Ovary (tissue), 10 donors: ENCODE data around the gene SENP8. TPM values are rescaled to one million over a fixed set of nuclear protein-coding genes. Genes with fewer than 3 reads are reported as not detected.
"Not testable (repeated sequence)": the region's sequence is repeated elsewhere in the genome, so short reads cannot be mapped to it uniquely, and the experiment has no call there.

Experiments used
- DNase-seq, 5 donors: peaks; one replicate each; pipeline ENCODE4 v3.0.0-alpha.2; 2019 to 2020
- H3K27ac ChIP-seq, 2 donors: fragments of 200-600 bp; one replicate each; pipeline versions ENCODE4 v1.5.1 to v1.8.0; 2019 to 2022
- H3K27me3 ChIP-seq: fragments of 200-600 bp; one replicate; pipeline ENCODE4 v1.8.0; 2022
- H3K36me3 ChIP-seq: fragments of 200-600 bp; sonication (generic); one replicate; pipeline ENCODE4 v1.5.1; 2019
- H3K4me1 ChIP-seq: one replicate; pipeline ENCODE4 v1.8.1; 2013; ENCODE audit warnings: mild to moderate bottlenecking, moderate library complexity; ENCODE audit not compliant: insufficient read depth
- H3K4me3 ChIP-seq: fragments of 200-600 bp; sonication (generic); one replicate; pipeline ENCODE4 v1.5.1; 2017
- H3K9me3 ChIP-seq, 2 donors: fragments of 200-600 bp in 1 of 2; sonication (generic) in 1 of 2; one replicate each; pipeline versions ENCODE4 v1.5.1 to v1.8.1; 2013 to 2019; ENCODE audit warnings: mild to moderate bottlenecking in 1 of 2, moderate library complexity in 1 of 2
- CTCF ChIP-seq, 3 donors: fragments of 450-650 bp in 2 of 3; fragments of 200-600 bp in 1 of 3; IDR thresholded peaks; one replicate each; pipeline versions ENCODE4 v1.5.1 to v1.8.0; 2016 to 2022; ENCODE audit warnings: antibody characterized with exemption in 3 of 3, mild to moderate bottlenecking in 1 of 3
- EP300 ChIP-seq: sonication (generic); formaldehyde crosslinking; IDR thresholded peaks from one replicate; pipeline ENCODE4 v1.6.1; 2017; ENCODE audit warnings: antibody characterized with exemption
- POLR2A ChIP-seq: fragments of 450-650 bp; IDR thresholded peaks from one replicate; pipeline ENCODE4 v1.6.1; 2017; ENCODE audit warnings: antibody characterized with exemption, mild to moderate bottlenecking, moderate library complexity
- WGBS, 3 donors: extraction: QIAGEN DNeasy Blood & Tissue Kit in 1 of 3; methylation state at CpG; one replicate each; pipeline versions ENCODE4 v1.1.5 to v1.1.7; 2013 to 2017; 5-methylcytosine and 5-hydroxymethylcytosine counted together
- intact Hi-C, 4 donors: fragments of 100-400 bp; cut with DNase I; formaldehyde crosslinking; loops; one replicate each; pipeline versions ENCODE4 v1.11.0 to v1.15.1; 2022 to 2023
- long read RNA-seq, 3 donors: library from polyadenylated mRNA in 2 of 3; unstranded in 2 of 3; transcript quantifications; one replicate each; pipeline ENCODE4 v2.0.0 and lab custom pipeline, GENCODE V29; 2021 to 2026
- polyA plus RNA-seq, 2 donors: library from polyadenylated mRNA; stranded (reverse); fragments of 200-250 nt in 1 of 2; fragments of 350-450 nt in 1 of 2; fragmentation: Illumina TruSeq in 1 of 2; extraction: RNeasy Lipid Tissue Mini Kit (QIAGEN cat#74804) in 1 of 2; gene quantifications; one replicate each; pipeline ENCODE4 v1.2.3, GENCODE V29; 2013 to 2014
- total RNA-seq, 7 donors: library from RNA; depleted of rRNA in 2 of 7; stranded (reverse); fragments of >200 nt in 2 of 7; fragmentation: NEBNext Ultra II Directional in 3 of 7; extraction: Animal tissue kit (Norgen Biotek cat#: 25700) in 3 of 7; gene quantifications; one replicate each; pipeline versions ENCODE4 v1.1.0 to v1.2.4, GENCODE V29; 2016 to 2023
- donor health status: DM: no; HTN: no; CAD: no; lungs with moderate emphysema.
- donor health status: DM: no; HTN: no; CAD: no.
- donor health status: Bipolar disorder and iron deficiency.
- donor health status: DM: yes; HTN: yes; CAD: no.
- donor health status: DM: no; HTN: no; CAD: no.
- donor health status: DM: yes; HTN: yes; CAD: no.

The SENP8 gene
- total RNA-seq (1 to 10 TPM in 6 of 7 donors, under 1 TPM in 1; 0.72 to 5.4 (median 3.2) TPM), polyA plus RNA-seq (1 to 10 TPM; 1.7 to 4.4 TPM)
- long read RNA-seq, donor 1, full-length matches to known transcripts, result 7 of 7 reads
- long read RNA-seq, donor 1, partial matches to known transcripts, result 0 of 7 reads
- long read RNA-seq, donor 1, other reads (novel, unspliced or antisense), result 0 of 7 reads
- long read RNA-seq, donor 2, full-length matches to known transcripts, result 5 of 5 reads
- long read RNA-seq, donor 2, partial matches to known transcripts, result 0 of 5 reads
- long read RNA-seq, donor 2, other reads (novel, unspliced or antisense), result 0 of 5 reads
- long read RNA-seq, donor 3, full-length matches to known transcripts, result 2 of 2 reads
- long read RNA-seq, donor 3, partial matches to known transcripts, result 0 of 2 reads
- long read RNA-seq, donor 3, other reads (novel, unspliced or antisense), result 0 of 2 reads

- WGBS, 3 donors, result 0 to 1% (median 1%) methylated on average over 59 to 69 of the region's 69 CpGs
- no peaks in the 10 kb centered on the region for H3K27me3 ChIP-seq
- intact Hi-C loops, result loop anchor here in 1 of 4 donors (5.0 kb wide), 1 partner anchor 354 kb away; the partner anchor contains the start of gene ARIH1
- DNase-seq, result peak; percentile 98 to 99 (median 98)
- peak within 1 kb of the TSS; percentile 77 to 92 for H3K27ac ChIP-seq
- TF ChIP-seq CTCF (IDR thresholded peaks at IDR 0.05), result peak in 2 of 3 donors; percentile 13 to 16
- TF ChIP-seq POLR2A, result peak; percentile 29
- TF ChIP-seq EP300, result no peak
- no peaks in the 10 kb centered on the region for H3K9me3 ChIP-seq
- H3K4me1 ChIP-seq, result peaks cover 2% of the 10 kb centered on the region
- H3K36me3 ChIP-seq, result no peaks in the 10 kb centered on the region
- peak within 1 kb of the TSS; percentile 52 for H3K4me3 ChIP-seq
These were observed at the start of gene SENP8, which contains the start of gene MYO9A for GRCh38 chr15:72118017-72118978. Gene SENP8, plus strand, starts transcription at chr15:72118403. Its CDS starts 21,221 bp downstream, at chr15:72139624. Gene MYO9A, minus strand, starts transcription at chr15:72118150. Its CDS starts 71,587 bp downstream, at chr15:72046563.

- Histone ChIP-seq H3K9me3 (no peaks in the 10 kb centered on the region), H3K36me3 (no peaks in the 10 kb centered on the region), H3K27me3 (no peaks in the 10 kb centered on the region), H3K4me3 (no peak overlapping the region), H3K27ac (no peak overlapping the region), H3K4me1 (peaks cover 3% of the 10 kb centered on the region)
- intact Hi-C loops, result no loop called here
- DNase-seq, result no peak
- TF ChIP-seq EP300 (no peak), POLR2A (no peak), CTCF (IDR thresholded peaks at IDR 0.05) (no peak)
These were observed 49.3 kb upstream of the SENP8 start for GRCh38 chr15:72068856-72069255.

GRCh38 chr15:72070817-72071447 is 47.3 kb upstream of the SENP8 start:
- 69 to 89% (median 79%) methylated on average over 1 of the region's 1 CpG for WGBS, 3 donors
- intact Hi-C loops, result no loop called here
- Histone ChIP-seq H3K4me1 (peaks cover 2% of the 10 kb centered on the region), H3K27ac (no peak overlapping the region), H3K27me3 (no peaks in the 10 kb centered on the region), H3K4me3 (no peak overlapping the region), H3K36me3 (no peaks in the 10 kb centered on the region), H3K9me3 (no peaks in the 10 kb centered on the region)
- no peak for DNase-seq
- TF ChIP-seq EP300 (no peak), CTCF (IDR thresholded peaks at IDR 0.05) (no peak), POLR2A (no peak)

GRCh38 chr15:72071448-72071825 is 46.8 kb upstream of the SENP8 start:
- H3K4me1 ChIP-seq, H3K4me3 ChIP-seq, H3K27me3 ChIP-seq, H3K9me3 ChIP-seq, H3K27ac ChIP-seq, H3K36me3 ChIP-seq, intact Hi-C loops, DNase-seq: not testable (repeated sequence)
- WGBS, 3 donors, result 86 to 97% (median 95%) methylated on average over 8 of the region's 8 CpGs
